Peyer's patch (tissue), 4 donors: ENCODE measurements around the gene GOLT1A. TPM values are rescaled to one million over a fixed set of nuclear protein-coding genes. Genes with fewer than 3 reads are reported as not detected.

ENCODE experiments used
- DNase-seq, 3 donors: peaks; one replicate each; pipeline ENCODE4 v3.0.0-alpha.2; 2017 to 2019
- H3K27ac ChIP-seq, 4 donors: fragments of 200-600 bp; sonication (generic); one replicate each; pipeline ENCODE4 v1.5.1; 2016 to 2019
- H3K27me3 ChIP-seq, 2 donors: fragments of 200-600 bp; sonication (generic); one replicate each; pipeline ENCODE4 v1.5.1; 2019
- H3K36me3 ChIP-seq, 3 donors: fragments of 200-600 bp; sonication (generic); one replicate each; pipeline ENCODE4 v1.5.1; 2016 to 2019
- H3K4me1 ChIP-seq, 4 donors: fragments of 200-600 bp; sonication (generic); one replicate each; pipeline ENCODE4 v1.5.1; 2016 to 2019
- H3K4me3 ChIP-seq, 4 donors: fragments of 200-600 bp; sonication (generic); 1 replicate in 3 of 4; 2 replicates in 1 of 4; pipeline ENCODE4 v1.5.1; 2016 to 2019; ENCODE audit warnings: mild to moderate bottlenecking in 1 of 4
- H3K9me3 ChIP-seq, 4 donors: fragments of 200-600 bp; sonication (generic); one replicate each; pipeline ENCODE4 v1.5.1; 2016 to 2019; ENCODE audit warnings: mild to moderate bottlenecking in 1 of 4
- POLR2A ChIP-seq, 2 donors: fragments of 450-650 bp; IDR thresholded peaks; one replicate each; pipeline ENCODE4 v1.5.1; 2017; ENCODE audit warnings: antibody characterized with exemption in 2 of 2, mild to moderate bottlenecking in 2 of 2, moderate library complexity in 2 of 2
- total RNA-seq, 4 donors: library from RNA; depleted of rRNA; stranded (reverse); fragments of >200 nt; gene quantifications; one replicate each; pipeline ENCODE4 v1.1.0, GENCODE V29; 2016
- TF ChIP-seq, protein P1 (sequence below), 6 experiments: fragments of 450-650 bp in 4 of 6; fragments of 200-600 bp in 2 of 6; sonication (generic) in 1 of 6; IDR thresholded peaks; one replicate each; pipeline ENCODE4 v1.5.1; 2017 to 2019; ENCODE audit warnings: antibody characterized with exemption in 6 of 6, mild to moderate bottlenecking in 3 of 6, moderate library complexity in 1 of 6

The GOLT1A gene
- total RNA-seq, 4 donors from 2014 or later: 11.6 to 101 (median 69.1) TPM

DNA sequence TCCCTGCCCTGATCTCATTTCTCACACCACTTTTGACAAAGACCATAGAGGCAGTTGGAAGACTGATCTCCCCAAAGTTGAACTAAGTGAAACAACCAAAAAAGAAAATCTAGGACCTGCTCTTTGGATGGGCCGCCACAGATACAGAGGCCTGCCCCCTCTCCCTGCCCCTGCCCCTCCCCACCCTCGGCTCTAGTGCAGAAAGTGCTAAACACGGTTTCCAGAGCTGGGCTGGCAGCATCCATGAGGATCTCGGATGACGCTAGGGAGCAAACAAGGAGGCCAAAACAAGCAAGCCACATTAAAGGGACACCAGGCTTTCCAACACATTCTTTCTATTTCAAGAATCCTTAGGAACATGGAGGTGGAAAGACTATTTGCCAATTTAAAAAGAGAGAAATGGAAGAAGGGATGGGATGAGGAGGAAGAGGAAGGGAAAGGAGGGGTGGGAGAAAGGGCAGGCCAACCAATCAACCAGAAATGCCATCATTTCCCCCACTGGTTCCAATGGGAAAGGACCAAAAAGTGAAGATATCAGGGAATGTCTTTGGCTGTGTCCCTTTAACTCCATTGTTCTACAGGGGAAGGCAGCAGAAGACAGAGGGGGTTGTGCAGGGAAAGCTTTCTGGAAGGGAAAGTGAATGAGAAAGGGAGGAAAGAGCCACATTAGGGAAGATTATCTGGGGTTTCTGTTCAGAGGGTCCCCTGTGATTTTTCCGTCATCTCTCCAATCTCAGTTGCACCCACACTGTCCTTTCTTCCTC, 38.3 kb upstream of the GOLT1A start:
- H3K9me3 ChIP-seq: no peaks in the 10 kb centered on the region

DNA sequence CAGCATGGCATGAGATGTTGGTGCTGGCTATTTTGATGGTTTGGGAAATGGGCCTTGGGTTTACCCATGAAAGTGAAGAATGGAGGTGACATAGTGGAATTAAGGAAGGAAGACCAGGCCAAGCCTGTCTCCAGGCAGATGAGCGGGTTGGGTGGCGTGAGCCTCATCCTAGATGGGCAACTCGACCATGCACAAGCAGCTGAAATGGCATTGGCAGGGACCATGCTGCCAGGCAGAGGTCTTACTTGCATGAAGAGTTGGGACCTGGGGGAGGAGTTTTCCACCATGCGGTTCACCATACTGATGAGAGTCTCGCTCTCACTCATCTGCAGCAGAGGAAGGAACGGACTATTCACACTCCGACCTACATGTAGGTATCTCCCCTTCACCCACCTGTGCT, 37.5 kb upstream of the GOLT1A start:
- DNase-seq: no peak
- H3K36me3 ChIP-seq: peaks cover 0 to 47% (median 0%) of the 10 kb centered on the region in 3 donors
- TF ChIP-seq, protein P1, sequence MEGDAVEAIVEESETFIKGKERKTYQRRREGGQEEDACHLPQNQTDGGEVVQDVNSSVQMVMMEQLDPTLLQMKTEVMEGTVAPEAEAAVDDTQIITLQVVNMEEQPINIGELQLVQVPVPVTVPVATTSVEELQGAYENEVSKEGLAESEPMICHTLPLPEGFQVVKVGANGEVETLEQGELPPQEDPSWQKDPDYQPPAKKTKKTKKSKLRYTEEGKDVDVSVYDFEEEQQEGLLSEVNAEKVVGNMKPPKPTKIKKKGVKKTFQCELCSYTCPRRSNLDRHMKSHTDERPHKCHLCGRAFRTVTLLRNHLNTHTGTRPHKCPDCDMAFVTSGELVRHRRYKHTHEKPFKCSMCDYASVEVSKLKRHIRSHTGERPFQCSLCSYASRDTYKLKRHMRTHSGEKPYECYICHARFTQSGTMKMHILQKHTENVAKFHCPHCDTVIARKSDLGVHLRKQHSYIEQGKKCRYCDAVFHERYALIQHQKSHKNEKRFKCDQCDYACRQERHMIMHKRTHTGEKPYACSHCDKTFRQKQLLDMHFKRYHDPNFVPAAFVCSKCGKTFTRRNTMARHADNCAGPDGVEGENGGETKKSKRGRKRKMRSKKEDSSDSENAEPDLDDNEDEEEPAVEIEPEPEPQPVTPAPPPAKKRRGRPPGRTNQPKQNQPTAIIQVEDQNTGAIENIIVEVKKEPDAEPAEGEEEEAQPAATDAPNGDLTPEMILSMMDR (IDR thresholded peaks at IDR 0.05): no peak
- TF ChIP-seq POLR2A (IDR thresholded peaks at IDR 0.05): no peak
- no peaks in the 10 kb centered on the region for H3K27me3 ChIP-seq
- H3K9me3 ChIP-seq: no peaks in the 10 kb centered on the region
- no peaks in the 10 kb centered on the region for H3K4me1 ChIP-seq
- H3K4me3 ChIP-seq: no peak overlapping the region
- no peak overlapping the region for H3K27ac ChIP-seq

More for the DNA sequence above, 38.3 kb upstream of the GOLT1A start:
- DNase-seq: no peak
- no peak overlapping the region for H3K27ac ChIP-seq
- H3K27me3 ChIP-seq: no peaks in the 10 kb centered on the region
- H3K36me3 ChIP-seq: peaks cover 0 to 54% (median 0%) of the 10 kb centered on the region in 3 donors
- TF ChIP-seq POLR2A (IDR thresholded peaks at IDR 0.05): no peak
- no peaks in the 10 kb centered on the region for H3K4me1 ChIP-seq
- no peak overlapping the region for H3K4me3 ChIP-seq

- no peaks in the 10 kb centered on the region for H3K27me3 ChIP-seq
- H3K27ac ChIP-seq: no peak overlapping the region
- TF ChIP-seq, protein P1 (IDR thresholded peaks at IDR 0.05): no peak
- TF ChIP-seq POLR2A (IDR thresholded peaks at IDR 0.05): no peak
- no peaks in the 10 kb centered on the region for H3K4me1 ChIP-seq
- H3K9me3 ChIP-seq: no peaks in the 10 kb centered on the region
- H3K4me3 ChIP-seq: no peak overlapping the region
- no peak for DNase-seq
- H3K36me3 ChIP-seq: peaks cover 0 to 43% (median 0%) of the 10 kb centered on the region in 3 donors
Observed at GRCh38 chr1:204250428-204251030, 36.7 kb upstream of the GOLT1A start.

DNA sequence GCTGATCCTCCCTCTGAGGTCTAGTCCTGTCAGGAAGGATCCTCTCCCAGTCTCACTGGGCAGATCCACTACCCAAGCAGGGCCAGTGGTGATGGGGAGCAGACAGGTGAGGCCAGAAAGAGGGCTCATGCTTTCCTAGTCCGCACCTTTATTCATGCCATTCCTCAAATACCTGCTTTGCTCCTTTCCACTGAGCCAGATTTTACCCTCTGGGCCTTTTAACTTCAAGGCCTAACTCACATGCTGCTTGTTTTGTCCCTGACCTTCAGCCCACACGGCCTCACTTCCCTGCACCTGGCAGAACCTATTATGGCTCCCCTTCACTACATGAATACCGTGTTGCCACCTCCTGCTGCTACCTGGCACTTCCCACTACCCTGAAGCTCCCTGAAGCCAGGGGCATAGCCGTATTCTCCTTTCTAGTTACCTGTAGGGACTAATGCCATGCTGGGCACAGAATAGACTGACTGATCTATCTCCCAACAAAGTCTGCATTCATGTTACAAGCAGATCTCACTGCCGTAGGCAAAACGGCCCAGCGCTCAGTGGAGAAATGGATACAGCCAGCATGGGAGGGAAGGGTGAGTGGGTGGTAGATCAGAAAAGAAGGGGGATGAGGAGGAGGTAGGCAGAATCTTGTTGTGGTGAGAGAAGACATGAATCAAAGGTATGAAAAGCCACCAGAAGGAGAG, 36.1 kb upstream of the GOLT1A start:
- H3K36me3 ChIP-seq: peaks cover 0 to 50% (median 0%) of the 10 kb centered on the region in 3 donors
- H3K27me3 ChIP-seq: no peaks in the 10 kb centered on the region
- H3K27ac ChIP-seq: no peak overlapping the region
- no peaks in the 10 kb centered on the region for H3K9me3 ChIP-seq
- no peak for DNase-seq
- H3K4me1 ChIP-seq: no peaks in the 10 kb centered on the region
- no peak for TF ChIP-seq POLR2A (IDR thresholded peaks at IDR 0.05)
- TF ChIP-seq, protein P1 (IDR thresholded peaks at IDR 0.05): no peak
- H3K4me3 ChIP-seq: no peak overlapping the region

- peaks cover 0 to 56% (median 0%) of the 10 kb centered on the region in 3 donors for H3K36me3 ChIP-seq
Observed at GRCh38 chr1:204248954-204249353, 35.2 kb upstream of the GOLT1A start.

More at GRCh38 chr1:204248954-204249353, 35.2 kb upstream of the GOLT1A start:
- TF ChIP-seq POLR2A (IDR thresholded peaks at IDR 0.05): no peak
- TF ChIP-seq, protein P1 (IDR thresholded peaks at IDR 0.05): no peak
- Histone ChIP-seq H3K27me3 (no peaks in the 10 kb centered on the region), H3K4me3 (no peak overlapping the region), H3K4me1 (no peaks in the 10 kb centered on the region), H3K27ac (no peak overlapping the region), H3K9me3 (no peaks in the 10 kb centered on the region)
- DNase-seq: no peak
